ENCODE results near the gene FGD2.
"Not testable (repeated sequence)": the region's sequence is repeated elsewhere in the genome, so short reads cannot be mapped to it uniquely, and the experiment has no call there.

Gene FGD2

GRCh38 chr6:37056439-37057127 is 51.1 kb downstream of the FGD2 start:
- TF ChIP-seq CTCF (IDR thresholded peaks at IDR 0.05; ENCODE audit: insufficient read depth, low read depth, low read length, missing control alignments), result no peak
- no peak for DNase-seq (ENCODE audit: low read depth)
- no peak overlapping the region for H3K4me3 ChIP-seq (ENCODE audit: low read depth, low read length)

- TF ChIP-seq CTCF (IDR thresholded peaks at IDR 0.05; ENCODE audit: insufficient read depth, low read depth, low read length, missing control alignments), result no peak
- H3K4me3 ChIP-seq (ENCODE audit: low read depth, low read length), result no peak overlapping the region
- no peak for DNase-seq (ENCODE audit: low read depth)
Measured at GRCh38 chr6:37057128-37057471, 51.6 kb downstream of the FGD2 start.

- no peak for DNase-seq (ENCODE audit: low read depth)
- no peak overlapping the region for H3K4me3 ChIP-seq (ENCODE audit: low read depth, low read length)
- TF ChIP-seq CTCF (IDR thresholded peaks at IDR 0.05; ENCODE audit: insufficient read depth, low read depth, low read length, missing control alignments), result no peak
Measured at GRCh38 chr6:37057678-37058077, 52.2 kb downstream of the FGD2 start.

GRCh38 chr6:37058084-37058586 is 52.7 kb downstream of the FGD2 start:
- no peak overlapping the region for H3K4me3 ChIP-seq (ENCODE audit: low read depth, low read length)
- TF ChIP-seq CTCF (IDR thresholded peaks at IDR 0.05; ENCODE audit: insufficient read depth, low read depth, low read length, missing control alignments), result no peak
- DNase-seq (ENCODE audit: low read depth), result no peak

GRCh38 chr6:37058984-37059343 is 53.5 kb downstream of the FGD2 start:
- DNase-seq (ENCODE audit: low read depth); H3K4me3 ChIP-seq (ENCODE audit: low read depth, low read length): not testable (repeated sequence)

- DNase-seq (ENCODE audit: low read depth), result peak; percentile 19
Measured at GRCh38 chr6:37059344-37060194, 54.1 kb downstream of the FGD2 start.

More at GRCh38 chr6:37059344-37060194, 54.1 kb downstream of the FGD2 start:
- no peak overlapping the region for H3K4me3 ChIP-seq (ENCODE audit: low read depth, low read length)
- no peak for TF ChIP-seq CTCF (IDR thresholded peaks at IDR 0.05; ENCODE audit: insufficient read depth, low read depth, low read length, missing control alignments)

Data from GM12865 (cell line).